ENCODE data around the gene UGGT2.
A peak's percentile ranks its signal among the peaks of the same experiment; 100 is the strongest.
"Not testable (repeated sequence)": the region's sequence is repeated elsewhere in the genome, so short reads cannot be mapped to it uniquely, and the experiment has no call there.

Gene UGGT2

DNA sequence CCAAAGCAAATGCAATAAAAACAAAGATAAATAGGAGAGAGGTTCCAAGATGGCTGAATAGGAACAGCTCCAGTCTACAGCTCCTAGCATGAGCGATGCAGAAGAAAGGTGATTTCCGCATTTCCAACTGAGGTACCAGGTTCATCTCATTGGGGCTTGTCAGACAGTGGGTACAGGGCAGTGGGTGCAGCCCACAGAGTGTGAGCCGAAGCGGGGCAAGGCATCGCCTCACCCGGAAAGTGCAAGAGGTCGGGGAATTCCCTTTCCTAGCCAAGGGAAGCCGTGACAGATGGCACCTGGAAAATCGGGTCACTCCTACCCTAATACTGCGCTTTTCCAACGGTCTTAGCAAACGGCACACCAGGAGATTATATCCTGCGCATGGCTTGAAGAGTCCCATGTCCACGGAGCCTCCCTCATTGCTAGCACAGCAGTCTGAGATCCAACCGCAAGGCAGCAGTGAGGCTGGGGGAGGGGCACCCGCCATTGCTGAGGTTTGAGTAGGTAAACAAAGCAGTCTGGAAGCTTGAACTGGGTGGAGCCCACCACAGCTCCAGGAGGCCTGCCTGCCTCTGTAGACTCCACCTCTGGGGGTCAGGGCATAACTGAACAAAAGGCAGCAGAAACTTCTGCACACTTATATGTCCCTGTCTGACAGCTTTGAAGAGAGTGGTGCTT is 6.6 kb downstream of the UGGT2 start:
- DNase-seq = not testable (repeated sequence)

GRCh38 chr13:96044238-96044637 is 9.0 kb downstream of the UGGT2 start:
- DNase-seq = no peak

DNA sequence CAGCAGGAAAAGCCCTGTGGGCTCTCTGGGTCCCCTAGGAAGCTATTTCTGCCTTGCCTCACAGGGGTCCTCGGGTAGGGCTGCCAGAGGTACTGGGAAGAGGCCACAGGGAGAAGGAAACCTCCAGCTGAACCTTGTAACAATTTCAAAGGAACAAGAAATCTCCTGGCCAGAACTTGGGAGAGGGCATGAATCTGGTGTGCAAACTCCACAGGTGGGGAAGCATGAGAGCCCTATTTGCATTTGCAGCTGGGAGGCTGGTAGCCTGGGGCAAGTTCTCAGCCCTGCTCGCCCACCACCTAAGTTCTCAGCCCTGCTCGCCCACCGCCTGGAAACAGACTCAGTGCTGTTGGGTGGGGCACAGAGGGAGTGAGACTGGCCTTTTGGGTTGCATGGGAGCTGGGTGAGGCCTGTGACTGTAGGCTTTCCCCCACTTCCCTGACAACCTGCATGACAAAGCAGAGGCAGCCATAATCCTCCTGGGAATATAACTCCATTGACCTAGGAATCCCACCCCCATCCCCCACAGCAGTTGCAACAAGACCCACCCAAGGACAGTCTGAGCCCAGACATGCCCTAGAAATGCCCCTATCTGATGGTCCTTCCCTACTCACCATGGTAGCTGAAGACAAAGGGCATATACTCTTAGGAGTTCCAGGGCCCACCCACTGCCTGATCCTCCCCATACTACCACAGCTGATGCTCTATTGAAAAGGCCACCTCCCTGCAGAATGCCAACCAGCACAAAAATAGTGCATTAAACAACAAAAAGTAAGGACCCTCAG is 11.7 kb downstream of the UGGT2 start:
- no peak for DNase-seq

GRCh38 chr13:96036515-96036914 is 16.7 kb downstream of the UGGT2 start:
- DNase-seq = no peak

DNA sequence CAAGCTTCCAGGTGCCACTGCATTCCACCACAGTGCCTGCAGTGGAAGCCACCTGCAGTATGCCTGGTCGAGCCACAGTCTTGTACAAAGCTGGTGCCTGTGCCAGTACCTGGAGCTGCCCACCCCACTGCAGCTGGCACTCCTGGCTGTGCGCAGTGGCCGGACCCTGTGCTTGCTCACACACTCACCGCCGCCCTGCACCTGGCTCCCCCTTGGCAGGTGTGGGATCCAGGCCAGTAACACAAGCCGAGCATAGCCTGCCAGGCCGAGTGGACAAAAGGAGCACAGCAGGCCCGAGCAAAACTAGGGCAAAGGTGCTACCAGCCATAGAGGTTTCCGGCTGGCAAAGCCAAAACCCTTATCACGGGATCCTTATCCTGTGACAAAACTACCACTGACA is 18.5 kb downstream of the UGGT2 start:
- DNase-seq = no peak

DNA sequence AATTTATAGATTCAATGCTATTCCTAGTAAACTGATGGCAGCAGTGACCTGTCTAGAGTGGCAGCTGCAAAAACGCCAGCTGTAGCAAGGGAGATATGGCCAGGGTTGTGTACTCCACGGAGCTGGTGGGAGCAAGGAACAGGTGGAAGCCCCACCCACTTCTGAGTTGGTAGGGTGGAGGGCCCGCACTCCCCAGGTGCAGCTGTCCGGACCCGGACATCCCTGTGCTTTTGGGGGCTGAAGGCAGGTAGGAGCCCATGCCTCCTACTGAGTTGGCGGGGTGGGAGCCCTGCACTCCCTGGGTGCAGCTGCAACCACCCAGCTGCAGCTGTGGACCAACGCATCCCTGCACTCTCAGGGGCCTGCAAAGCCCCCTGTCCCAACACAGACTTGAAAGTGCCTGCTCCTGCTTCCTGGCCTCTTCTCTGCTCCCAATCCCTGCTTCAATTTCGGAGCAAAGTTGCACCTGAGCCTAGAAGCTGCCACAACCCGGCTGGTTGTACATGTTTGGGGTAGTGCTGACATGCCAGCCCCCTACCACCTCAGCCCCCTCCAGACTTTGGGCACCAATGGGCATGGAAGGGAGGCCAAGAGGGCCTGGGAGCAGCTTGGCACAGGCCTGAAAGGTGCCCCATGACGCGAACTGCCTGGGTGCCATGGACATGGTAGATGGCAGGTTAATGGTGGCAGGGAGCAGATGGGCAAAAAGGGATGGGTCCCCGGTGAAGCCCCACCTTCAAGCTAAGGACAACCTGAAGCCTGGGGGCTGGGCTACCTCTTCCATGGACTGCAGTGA is 19.8 kb downstream of the UGGT2 start:
- no peak for DNase-seq

DNA sequence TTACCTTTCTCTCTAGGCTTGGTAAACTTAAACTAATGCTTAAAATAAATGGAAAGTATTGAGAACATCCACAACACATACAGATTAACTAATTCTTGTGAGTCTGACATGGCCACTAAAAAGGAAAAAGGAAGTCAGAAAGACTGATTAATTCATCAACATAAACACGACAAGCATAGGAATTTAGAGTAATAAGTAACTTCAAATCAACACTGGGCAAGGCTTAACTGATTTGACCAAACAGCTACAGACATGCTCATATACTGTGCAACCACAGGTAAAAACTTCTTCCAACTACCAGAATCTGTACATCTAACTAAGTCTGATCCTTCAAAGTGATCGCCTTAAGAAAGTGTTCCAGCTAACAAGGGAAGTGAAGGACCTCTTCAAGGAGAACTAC is 20.5 kb downstream of the UGGT2 start:
- DNase-seq = no peak

DNA sequence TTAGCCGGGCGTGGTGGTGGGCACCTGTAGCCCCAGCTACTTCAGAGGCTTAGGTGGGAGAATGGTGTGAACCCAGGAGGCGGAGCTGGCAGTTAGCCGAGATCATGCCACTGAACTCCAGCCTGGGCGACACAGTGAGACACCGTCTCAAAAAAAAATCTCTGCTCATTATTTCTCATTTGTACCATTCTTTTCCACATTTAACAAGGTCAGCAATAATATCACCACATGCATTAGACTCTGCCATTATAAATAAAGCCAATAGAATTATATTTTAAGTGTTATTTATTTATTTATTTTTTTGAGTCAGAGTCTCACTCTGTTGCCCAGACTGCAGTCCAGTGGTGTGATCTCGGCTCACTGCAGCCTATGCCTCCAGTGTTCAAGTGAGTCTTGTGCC is 24.2 kb downstream of the UGGT2 start:
- DNase-seq = no peak

- no peak for DNase-seq
These were observed 25.7 kb downstream of the UGGT2 start for GRCh38 chr13:96027496-96027895.

GRCh38 chr13:96025283-96025682 is 27.9 kb downstream of the UGGT2 start:
- DNase-seq = no peak

- no peak for DNase-seq
These were observed 32.3 kb downstream of the UGGT2 start for GRCh38 chr13:96020931-96021330.

GRCh38 chr13:96020155-96020575 is 33.0 kb downstream of the UGGT2 start:
- DNase-seq = peak in 1 of 2 experiments; percentile 39

DNA sequence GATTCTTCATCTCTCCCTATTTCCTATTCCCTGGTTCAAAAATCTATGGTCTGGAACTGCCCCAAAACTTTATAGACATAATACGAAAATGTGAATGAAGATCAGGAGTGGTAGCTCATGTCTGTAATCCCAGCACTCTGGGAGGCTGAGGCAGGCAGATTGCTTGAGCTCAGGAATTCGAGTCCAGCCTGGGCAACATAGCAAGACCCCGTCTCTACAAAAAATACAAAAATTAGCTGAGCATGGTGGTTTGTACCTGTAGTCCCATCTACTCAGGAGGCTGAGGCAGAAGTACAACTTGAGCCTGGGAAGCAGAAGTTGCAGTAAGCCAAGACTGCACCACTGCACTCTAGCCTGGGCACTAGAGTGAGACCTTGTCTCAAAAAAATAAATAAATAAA is 35.1 kb downstream of the UGGT2 start:
- DNase-seq = no peak

- no peak for DNase-seq
These were observed 41.8 kb downstream of the UGGT2 start for GRCh38 chr13:96011291-96011872.

DNA sequence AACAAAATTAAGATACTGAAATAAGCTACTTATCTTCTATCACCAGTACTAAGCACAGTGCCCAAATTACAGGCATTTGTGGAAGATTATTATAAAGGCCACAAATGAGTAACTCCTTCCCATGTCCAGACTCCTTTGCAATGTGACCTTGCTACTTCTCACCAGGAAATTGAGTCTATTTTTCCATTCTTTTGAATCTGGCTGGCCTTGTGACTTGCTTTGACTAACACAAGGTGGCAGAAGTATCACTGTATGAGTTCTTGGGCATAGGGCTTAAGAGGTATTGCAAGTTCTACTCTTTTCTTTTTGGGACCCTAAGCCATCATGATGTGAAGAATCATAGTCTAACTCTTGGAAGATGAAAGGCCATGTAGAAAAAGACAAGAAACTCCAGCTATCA is 49.9 kb downstream of the UGGT2 start:
- DNase-seq = no peak

DNA sequence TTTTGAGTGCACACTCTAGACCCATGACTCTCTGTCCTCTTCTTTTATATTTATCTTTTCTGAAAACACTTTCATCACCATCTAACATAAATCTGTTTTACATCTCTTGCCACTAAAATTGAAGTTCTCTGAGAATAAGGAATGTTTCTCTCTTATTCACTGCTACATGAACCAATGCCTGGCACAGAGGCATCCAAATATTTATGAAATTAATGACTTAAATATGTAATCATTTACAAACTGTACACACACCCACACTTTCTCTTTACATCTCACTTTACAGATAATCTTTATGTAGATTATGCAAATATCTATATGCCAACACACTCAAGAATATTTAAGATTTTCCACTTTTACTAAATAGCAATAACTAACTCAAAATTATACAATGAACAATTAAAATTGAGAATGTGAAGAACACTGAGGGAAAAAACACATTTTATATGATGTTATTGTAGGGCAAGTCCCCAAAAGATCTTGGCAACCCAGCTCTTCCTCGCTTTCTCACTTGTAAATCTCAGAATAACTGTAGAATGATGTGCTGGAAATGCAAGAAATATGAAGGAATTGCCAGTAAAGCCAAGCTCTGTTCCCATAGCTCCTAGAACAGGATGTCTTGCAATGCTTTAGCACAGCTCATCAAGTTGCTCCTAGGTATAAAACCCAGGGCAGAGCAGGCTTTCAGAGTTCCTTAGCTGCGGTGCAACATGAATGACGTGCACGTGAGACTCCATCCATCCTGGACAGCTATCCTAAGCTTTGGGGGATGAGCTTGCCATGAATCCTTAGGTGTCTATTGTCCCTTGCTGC is 50.7 kb downstream of the UGGT2 start:
- no peak for DNase-seq

DNA sequence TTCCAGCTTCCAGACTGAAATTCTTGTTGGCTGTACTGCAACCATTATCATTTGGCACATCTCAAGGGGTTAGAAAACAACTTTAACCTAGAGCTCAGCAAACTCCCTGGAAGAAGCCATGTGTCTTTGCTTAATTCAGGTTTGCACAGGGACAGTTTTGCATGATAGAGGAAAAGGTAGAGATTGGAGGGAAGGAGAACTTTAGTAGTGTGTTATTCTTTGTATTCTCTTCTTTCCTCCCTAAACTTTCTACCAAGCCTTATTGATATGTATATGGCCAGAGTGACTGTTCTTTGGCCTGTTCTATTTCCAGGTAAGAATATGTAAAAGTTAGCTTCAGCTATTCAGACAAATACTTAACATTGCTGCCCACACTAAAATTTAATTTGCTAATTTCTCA is 53.1 kb downstream of the UGGT2 start:
- DNase-seq = no peak

DNA sequence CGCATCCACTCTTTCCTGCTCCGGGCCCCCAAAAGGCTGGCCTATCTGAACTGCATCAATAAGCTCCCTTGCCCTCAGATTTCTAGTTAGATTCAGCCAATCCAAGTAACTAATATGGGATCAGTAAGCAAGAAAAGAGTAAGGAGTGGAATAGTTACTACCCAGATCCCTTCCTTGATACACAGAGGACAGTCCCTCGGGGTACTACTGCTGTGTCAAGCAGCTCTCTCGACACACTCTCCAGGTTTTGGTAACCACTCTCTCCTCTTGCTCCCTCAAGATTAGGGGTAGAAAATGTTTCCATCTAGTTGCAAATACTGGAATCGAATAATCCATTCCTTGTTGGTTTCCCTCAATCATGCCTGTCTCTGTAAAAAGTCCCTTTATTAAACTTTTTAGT is 65.4 kb downstream of the UGGT2 start:
- no peak for DNase-seq

- no peak for DNase-seq
These were observed 71.1 kb downstream of the UGGT2 start for GRCh38 chr13:95982144-95982543.

DNA sequence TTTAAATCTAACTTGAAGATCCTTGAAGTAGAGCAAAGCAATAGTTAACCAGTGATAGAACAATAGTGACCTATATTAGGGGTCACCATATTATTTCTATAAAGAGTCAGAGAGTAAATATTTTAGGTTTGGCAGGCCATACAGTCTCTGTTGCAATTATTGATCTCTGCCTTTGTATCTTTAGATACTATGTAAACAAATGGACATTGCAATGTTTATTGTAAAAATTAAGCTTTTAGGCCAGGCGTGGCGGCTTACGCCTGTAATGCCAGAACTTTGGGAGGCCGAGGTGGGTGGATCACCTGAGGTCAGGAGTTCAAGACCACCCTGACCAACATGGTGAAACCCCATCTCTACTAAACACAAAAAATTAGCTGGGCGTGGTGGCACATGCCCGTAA is 80.5 kb downstream of the UGGT2 start:
- DNase-seq = not testable (repeated sequence)

- no peak for DNase-seq
These were observed 82.3 kb downstream of the UGGT2 start for GRCh38 chr13:95970878-95971277.

- no peak for DNase-seq
These were observed 84.3 kb downstream of the UGGT2 start for GRCh38 chr13:95968906-95969305.

GRCh38 chr13:95957331-95957730 is 95.9 kb downstream of the UGGT2 start:
- no peak for DNase-seq
